HG02623 (cell line): ENCODE measurements around the gene SLC34A3.
"Not testable (repeated sequence)": the region's sequence is repeated elsewhere in the genome, so short reads cannot be mapped to it uniquely, and the experiment has no call there.

ENCODE experiments used
- ATAC-seq: cut with Tn5 transposase; IDR thresholded peaks from one replicate; pipeline ENCODE4 v1.9.1; 2021; ENCODE audit warnings: moderate library complexity; ENCODE audit not compliant: unreplicated experiment

Gene SLC34A3

GRCh38 chr9:137241490-137242268 is 11.0 kb downstream of the SLC34A3 start:
- no peak for ATAC-seq

- ATAC-seq: no peak
These were observed 11.8 kb downstream of the SLC34A3 start for GRCh38 chr9:137242269-137243203.

- ATAC-seq: not testable (repeated sequence)
These were observed 12.5 kb downstream of the SLC34A3 start for GRCh38 chr9:137243266-137243625.

- ATAC-seq: no peak
These were observed 13.2 kb downstream of the SLC34A3 start for GRCh38 chr9:137243626-137244485.

- no peak for ATAC-seq
These were observed 14.1 kb downstream of the SLC34A3 start for GRCh38 chr9:137244486-137245449.

- no peak for ATAC-seq
These were observed 15.0 kb downstream of the SLC34A3 start for GRCh38 chr9:137245450-137246421.

GRCh38 chr9:137247135-137247915 is 16.6 kb downstream of the SLC34A3 start:
- ATAC-seq: no peak

- ATAC-seq: no peak
These were observed 17.1 kb downstream of the SLC34A3 start for GRCh38 chr9:137247916-137248175.

GRCh38 chr9:137250329-137251193 is 19.9 kb downstream of the SLC34A3 start:
- ATAC-seq: no peak

- ATAC-seq: no peak
These were observed 20.4 kb downstream of the SLC34A3 start, which contains the start of gene STPG3 for GRCh38 chr9:137251194-137251461. TSS of gene STPG3 (plus strand) at chr9:137251286. CDS start at chr9:137251287, 1 bp downstream.

GRCh38 chr9:137251490-137252268 is 21.0 kb downstream of the SLC34A3 start:
- no peak for ATAC-seq

GRCh38 chr9:137252555-137253506 is 22.1 kb downstream of the SLC34A3 start:
- ATAC-seq: no peak

GRCh38 chr9:137253717-137254623 is 23.3 kb downstream of the SLC34A3 start:
- no peak for ATAC-seq

GRCh38 chr9:137254624-137255447 is 24.1 kb downstream of the SLC34A3 start, which contains the start of gene NELFB:
TSS of gene NELFB (plus strand) at chr9:137255327.
- ATAC-seq: peak; percentile 76
